SIG-M5 treated with dmso at 0.1 percent for 504 hours (cell line): Measurements from ENCODE around the gene NAV3.

Experiments used
- DNase-seq: peaks from one replicate; lab custom pipeline; 2025; ENCODE audit not compliant: unreplicated experiment; lab: John Stamatoyannopoulos, UW

The NAV3 gene

GRCh38 chr12:77841521-77841920 is 10.8 kb downstream of the NAV3 start:
- DNase-seq: no peak

DNA sequence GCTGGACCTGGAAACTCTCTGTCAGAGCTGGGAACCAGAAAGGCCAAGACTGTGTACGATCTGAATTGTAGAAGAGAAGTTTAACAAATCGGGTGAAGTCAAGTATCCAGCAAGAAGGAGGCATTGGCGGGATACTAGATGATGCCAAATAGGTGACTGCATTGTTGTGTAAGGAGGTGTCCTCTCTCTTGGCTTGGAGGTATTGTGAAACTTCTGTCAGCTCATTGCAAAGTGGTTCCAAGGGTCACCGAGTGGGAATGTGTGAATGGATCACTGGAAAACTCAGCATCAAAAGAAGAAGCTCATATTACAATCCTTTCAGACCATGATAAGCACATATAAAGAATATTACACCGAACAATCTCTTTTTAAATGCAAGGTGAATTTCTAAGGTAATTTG is 11.7 kb downstream of the NAV3 start:
- DNase-seq: no peak

DNA sequence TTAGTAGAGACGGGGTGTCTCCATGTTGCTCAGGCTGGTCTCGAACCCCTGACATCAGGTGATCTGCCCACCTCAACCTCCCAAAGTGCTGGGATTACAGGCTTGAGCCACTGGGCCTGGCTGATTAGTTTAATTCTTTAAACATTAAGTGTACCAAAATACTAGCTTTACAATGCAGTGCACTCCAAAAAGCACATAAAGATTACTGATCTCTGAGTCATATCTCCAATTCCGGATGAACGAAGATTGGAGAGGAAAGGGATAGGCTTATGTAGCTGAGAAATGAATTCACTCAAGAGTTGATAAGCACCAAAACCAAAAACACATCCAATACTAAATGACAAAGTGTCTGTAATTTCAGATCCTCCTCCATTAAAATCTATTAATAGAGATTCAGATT is 15.1 kb downstream of the NAV3 start:
- DNase-seq: no peak

DNA sequence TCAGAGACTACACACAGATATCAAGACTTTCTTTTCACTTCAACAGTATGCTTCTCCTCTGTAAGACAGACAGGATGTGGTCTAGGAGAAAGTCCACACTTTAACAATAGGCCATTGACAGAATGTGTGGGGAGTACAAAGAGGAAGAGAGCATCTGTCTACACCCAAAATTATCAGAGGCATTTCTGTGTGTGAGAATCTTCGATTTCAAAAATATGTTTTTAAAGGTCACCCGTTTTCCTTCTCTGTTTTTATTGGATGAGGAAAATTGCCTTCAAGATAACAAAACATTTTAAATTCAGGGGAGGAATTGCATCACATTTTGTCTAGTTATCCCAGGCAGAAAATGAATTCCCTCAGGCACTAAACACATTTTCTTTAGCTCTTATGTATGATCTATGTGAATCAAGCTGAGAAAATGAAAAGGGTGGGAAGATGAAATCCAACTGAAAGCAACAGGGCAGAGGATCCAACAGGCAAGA is 16.4 kb downstream of the NAV3 start:
- no peak for DNase-seq

- no peak for DNase-seq
Observed at GRCh38 chr12:77847680-77848431, 17.2 kb downstream of the NAV3 start.

DNA sequence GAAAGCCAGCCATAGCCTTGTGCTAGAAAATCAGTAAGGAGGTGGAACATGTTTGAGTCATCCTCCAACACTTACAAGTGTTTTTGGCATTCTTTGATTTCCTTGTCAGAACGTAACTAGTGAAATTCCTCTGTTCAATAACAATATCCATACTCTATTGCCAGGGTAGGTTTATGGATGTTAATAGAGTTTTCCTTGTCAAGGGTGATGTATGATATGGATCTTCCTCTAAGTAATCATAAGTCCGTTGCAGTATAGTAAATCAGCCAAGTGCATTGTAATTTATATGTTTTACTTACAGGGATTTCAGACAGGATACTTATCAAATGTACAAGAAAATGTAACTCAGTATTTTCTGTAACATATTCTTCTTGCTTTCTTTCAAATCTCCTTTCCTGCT is 19.4 kb downstream of the NAV3 start:
- DNase-seq: no peak

GRCh38 chr12:77850698-77851097 is 20.0 kb downstream of the NAV3 start:
- DNase-seq: no peak

GRCh38 chr12:77855548-77855947 is 24.9 kb downstream of the NAV3 start:
- DNase-seq: no peak

- DNase-seq: no peak
Observed at GRCh38 chr12:77861317-77861716, 30.6 kb downstream of the NAV3 start.

DNA sequence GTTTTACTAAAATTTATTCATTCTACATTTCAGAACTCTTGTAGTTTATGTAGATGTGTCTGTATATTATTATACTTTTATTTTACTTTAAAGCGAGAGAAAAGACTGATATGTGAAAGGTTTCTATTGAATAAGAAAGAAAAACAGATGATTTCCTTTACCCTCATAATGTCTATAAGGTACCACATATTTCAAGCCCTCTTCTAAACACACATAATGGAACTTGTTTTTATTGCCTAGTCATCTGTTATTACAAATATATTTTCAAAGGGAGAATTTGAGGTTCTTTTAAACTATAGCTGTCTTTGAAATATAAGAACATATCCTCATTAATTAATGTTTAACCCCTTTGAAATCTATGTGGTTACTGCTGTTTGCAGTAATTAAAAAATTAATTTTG is 34.5 kb downstream of the NAV3 start:
- no peak for DNase-seq

DNA sequence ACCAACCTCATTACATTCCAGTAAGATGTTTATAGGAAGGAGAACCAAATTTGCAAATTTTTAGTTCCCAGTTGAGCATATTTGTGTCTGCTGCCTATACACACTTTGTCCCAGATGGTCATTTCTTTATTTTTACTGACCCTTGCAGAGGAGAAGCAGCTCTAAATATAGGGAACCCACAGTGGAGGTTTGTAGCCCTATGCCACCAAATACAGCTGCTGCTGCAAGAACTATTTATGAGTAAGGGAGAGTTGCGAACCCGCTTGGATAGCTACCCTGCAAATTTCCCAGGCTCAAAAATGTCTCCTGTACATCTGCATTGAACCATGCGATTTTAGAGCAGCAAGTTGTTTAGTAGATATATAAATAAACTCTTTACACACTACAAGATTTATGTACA is 48.2 kb downstream of the NAV3 start:
- no peak for DNase-seq

DNA sequence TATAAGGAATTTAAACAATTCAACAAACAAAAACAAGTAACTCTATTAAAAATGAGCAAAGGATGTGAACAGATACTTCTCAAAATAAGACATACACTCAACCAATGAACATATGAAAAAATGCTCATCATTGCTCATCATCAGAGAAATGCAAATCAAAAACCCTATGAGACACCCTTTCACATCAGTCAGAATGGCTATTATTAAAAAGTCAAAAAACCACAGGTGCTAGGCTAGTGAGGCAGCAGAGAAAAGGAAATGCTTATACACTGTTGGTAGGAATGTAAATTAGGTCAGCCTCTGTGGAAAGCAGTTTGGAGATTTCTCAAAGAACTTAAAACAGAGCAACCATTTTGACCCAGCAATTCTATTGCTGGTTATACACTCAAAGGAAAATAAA is 52.0 kb downstream of the NAV3 start:
- DNase-seq: no peak

DNA sequence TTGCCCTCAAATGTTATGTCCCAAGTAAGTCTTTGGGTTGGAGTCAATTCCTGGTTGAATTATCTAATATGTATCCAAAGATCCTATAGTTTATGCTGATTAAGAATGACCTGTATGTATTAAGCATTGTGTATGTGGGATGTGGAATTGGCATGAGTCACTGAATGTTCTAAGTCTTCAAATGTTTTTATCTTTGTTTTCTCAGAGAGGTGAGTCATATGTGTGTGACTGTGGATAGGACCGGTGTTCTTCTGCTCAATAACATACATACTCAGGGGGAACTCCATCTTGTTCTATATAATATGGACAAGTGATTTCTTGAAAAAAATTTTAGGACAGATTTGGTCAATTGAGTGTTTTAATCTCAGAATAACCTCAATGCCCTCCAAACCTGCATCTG is 57.9 kb downstream of the NAV3 start:
- DNase-seq: no peak

DNA sequence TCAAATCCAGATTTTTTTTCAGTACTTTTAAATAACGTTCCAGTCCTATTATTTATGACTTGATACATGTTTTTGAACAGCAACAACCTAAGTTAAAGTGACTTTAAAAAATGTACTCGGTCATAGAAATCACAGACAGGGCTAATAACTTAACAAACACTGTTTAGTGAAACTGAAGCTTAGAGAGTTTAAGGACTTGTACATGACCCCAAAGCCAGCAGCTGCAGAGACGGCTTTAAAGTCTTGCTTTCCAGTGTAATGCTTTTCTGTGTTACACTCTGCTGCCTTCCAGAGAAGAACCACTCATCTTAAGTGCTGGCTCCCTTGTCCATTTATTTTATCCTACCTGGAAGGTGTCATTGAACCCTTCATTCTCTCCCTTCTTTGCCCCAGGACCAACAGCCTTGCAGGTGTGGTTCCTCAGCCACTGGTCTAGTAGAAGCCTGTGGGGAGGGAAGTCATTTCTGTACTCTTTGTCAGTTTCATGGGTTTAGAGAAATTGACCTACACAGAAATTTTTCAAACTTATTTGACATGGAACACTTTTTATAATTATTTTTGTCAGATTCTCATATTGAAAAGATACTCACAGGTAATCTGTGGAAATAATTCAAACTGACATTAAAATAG is 60.9 kb downstream of the NAV3 start:
- DNase-seq: no peak

- no peak for DNase-seq
Observed at GRCh38 chr12:77893918-77894317, 63.2 kb downstream of the NAV3 start.

GRCh38 chr12:77894556-77894955 is 63.9 kb downstream of the NAV3 start:
- no peak for DNase-seq

DNA sequence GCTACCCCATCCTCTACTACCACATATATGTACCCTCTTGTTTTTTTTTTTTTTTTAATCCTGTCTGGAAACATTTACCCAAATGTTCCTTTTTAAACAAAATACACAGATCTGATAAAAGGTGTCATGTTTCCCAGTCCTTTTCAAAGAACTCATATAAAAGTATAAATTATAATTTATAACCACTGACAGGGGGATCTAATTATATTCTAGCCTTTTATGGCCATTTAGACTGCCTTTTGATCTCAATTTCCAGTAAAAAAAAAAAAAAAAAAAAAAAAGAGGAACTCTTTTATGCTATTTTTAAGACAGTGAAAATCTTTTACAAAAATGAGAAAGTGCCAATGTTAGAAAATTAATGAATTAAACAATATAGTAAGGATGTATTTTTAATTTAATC is 65.0 kb downstream of the NAV3 start:
- no peak for DNase-seq

- DNase-seq: no peak
Observed at GRCh38 chr12:77907936-77908335, 77.2 kb downstream of the NAV3 start.

DNA sequence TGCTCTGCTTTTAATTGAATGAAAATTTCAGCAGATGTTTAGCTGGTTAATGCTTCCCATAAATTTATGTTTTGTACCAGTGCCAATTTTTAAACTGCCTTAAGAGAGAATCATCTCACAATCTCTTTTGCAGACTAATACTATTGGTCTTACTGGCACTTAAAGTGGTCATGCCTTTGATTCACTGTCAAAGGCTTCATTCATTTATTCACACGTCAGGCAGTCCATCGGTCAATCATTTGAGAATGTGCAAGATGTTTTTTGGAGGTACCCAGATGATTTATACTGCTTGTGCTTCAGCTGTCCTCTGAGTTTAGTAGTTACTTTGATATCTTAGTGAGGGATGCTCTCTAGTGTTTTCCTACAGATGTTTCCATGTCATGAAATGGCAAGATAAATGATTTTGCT is 83.4 kb downstream of the NAV3 start:
- DNase-seq: no peak

- no peak for DNase-seq
Observed at GRCh38 chr12:77915071-77915600, 84.4 kb downstream of the NAV3 start.

DNA sequence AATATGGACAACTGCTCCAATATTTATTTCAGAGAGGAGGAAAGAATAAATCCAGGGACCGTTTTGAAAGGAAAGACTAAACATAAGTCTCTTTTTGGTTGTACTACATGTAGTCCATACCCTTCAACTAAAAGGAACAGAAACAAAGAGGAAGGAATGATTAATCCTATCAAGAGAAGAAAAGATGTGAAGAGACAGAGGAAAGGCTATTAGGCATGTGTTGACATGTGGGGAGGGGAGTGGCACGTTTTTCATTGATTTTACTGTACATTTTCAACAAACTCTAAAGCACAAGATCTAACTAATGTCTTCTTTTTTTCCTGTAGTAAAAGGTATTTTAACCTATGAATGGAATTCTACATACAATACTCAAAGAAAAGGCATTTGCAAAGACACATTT is 85.6 kb downstream of the NAV3 start:
- DNase-seq: no peak

DNA sequence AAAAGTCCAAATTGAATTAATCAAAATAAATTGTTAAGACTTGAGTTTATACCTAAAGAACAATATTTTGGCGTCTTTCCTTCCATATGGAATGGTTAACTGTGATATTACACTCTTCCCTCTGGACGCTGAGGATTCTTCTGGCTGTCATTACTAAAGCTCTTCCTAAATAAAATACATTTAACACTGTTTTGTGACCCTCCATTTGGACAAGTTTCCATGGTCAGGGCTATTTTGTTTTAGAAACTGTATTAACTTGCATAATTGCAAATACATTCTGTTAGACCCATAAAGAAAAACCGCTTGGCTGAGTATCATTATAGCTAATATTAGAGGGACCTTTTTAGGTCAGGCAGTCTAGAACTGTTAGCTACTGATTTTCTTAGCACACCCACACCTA is 87.4 kb downstream of the NAV3 start:
- DNase-seq: no peak

- no peak for DNase-seq
Observed at GRCh38 chr12:77919450-77919849, 88.8 kb downstream of the NAV3 start.
